DND-41 (cell line): ENCODE measurements around the gene SPRTN.

Experiments used
- ATAC-seq: fragments of 200-7000 bp; cut with Tn5 transposase; 3 replicates; pipeline ENCODE4 v1.9.1; 2021; ENCODE audit warnings: low read depth; ENCODE audit not compliant: insufficient read depth
- DNase-seq: peaks from one replicate; pipeline ENCODE4 v3.0.0-alpha.2; 2020
- H2AFZ ChIP-seq: 2 replicates; pipeline ENCODE4 v1.6.0; 2012; ENCODE audit warnings: low read depth, low read length
- H3K27ac ChIP-seq: 2 replicates; pipeline ENCODE4 v1.5.1; 2012; ENCODE audit warnings: low read length, inconsistent platforms
- H3K27me3 ChIP-seq: fragments of 200-600 bp; sonication (generic); 2 replicates; pipeline ENCODE4 v1.6.0; 2012; ENCODE audit warnings: low read length, mild to moderate bottlenecking, inconsistent platforms; ENCODE audit not compliant: insufficient read depth, poor library complexity
- H3K36me3 ChIP-seq: 2 replicates; pipeline ENCODE4 v1.5.1; 2012; ENCODE audit warnings: low read length, inconsistent platforms; ENCODE audit not compliant: insufficient read depth
- H3K4me1 ChIP-seq: 2 replicates; pipeline ENCODE4 v1.5.1; 2012; ENCODE audit warnings: mild to moderate bottlenecking, low read length; ENCODE audit not compliant: insufficient read depth
- H3K4me2 ChIP-seq: 2 replicates; pipeline ENCODE4 v1.6.0; 2012; ENCODE audit warnings: mild to moderate bottlenecking, moderate library complexity, low read length, inconsistent platforms; ENCODE audit not compliant: insufficient read depth
- H3K4me3 ChIP-seq, 2 experiments: fragments of 200-600 bp in 1 of 2; shearing (Covaris generic) in 1 of 2; 2 replicates each; pipeline ENCODE4 v1.5.1; 2012 to 2016; ENCODE audit warnings: inconsistent platforms in 2 of 2, low read length in 2 of 2, mild to moderate bottlenecking in 2 of 2, low read depth in 1 of 2, moderate library complexity in 1 of 2
- H3K79me2 ChIP-seq: 2 replicates; pipeline ENCODE4 v1.6.0; 2012; ENCODE audit warnings: low read length, inconsistent platforms; ENCODE audit not compliant: insufficient read depth
- H3K9ac ChIP-seq: 2 replicates; pipeline ENCODE4 v1.6.0; 2012; ENCODE audit warnings: low read depth, mild to moderate bottlenecking, inconsistent platforms, low read length, moderate library complexity
- H3K9me3 ChIP-seq: 2 replicates; pipeline ENCODE4 v1.5.1; 2012; ENCODE audit warnings: low read length, moderate library complexity, mild to moderate bottlenecking, inconsistent platforms; ENCODE audit not compliant: insufficient read depth, severe bottlenecking
- H4K20me1 ChIP-seq: 2 replicates; pipeline ENCODE4 v1.6.0; 2012; ENCODE audit warnings: low read length; ENCODE audit not compliant: insufficient read depth
- CTCF ChIP-seq: IDR thresholded peaks from 2 replicates; pipeline ENCODE4 v1.5.1; 2012; ENCODE audit warnings: borderline replicate concordance, low read length, moderate library complexity, mild to moderate bottlenecking; ENCODE audit not compliant: poor library complexity, severe bottlenecking; ENCODE audit errors: extremely low read depth
- EZH2 ChIP-seq: IDR thresholded peaks from 3 replicates; pipeline ENCODE4 v1.6.1; 2012; ENCODE audit warnings: borderline replicate concordance, low read depth, mild to moderate bottlenecking, moderate library complexity, low read length, inconsistent platforms; ENCODE audit not compliant: severe bottlenecking

The SPRTN gene

GRCh38 chr1:231376875-231377549 is 38.9 kb downstream of the SPRTN start:
- DNase-seq, result no peak
- H3K4me1 ChIP-seq, result no peaks in the 10 kb centered on the region
- no peak overlapping the region for H3K4me3 ChIP-seq
- no peak overlapping the region for H3K27ac ChIP-seq
- peaks cover 23% of the 10 kb centered on the region for H4K20me1 ChIP-seq
- no peak for ATAC-seq
- H3K79me2 ChIP-seq, result peaks cover 60% of the 10 kb centered on the region
- H3K36me3 ChIP-seq, result peaks cover 2% of the 10 kb centered on the region; the same call in 1 of the 2 replicates
- no peak overlapping the region for H3K4me2 ChIP-seq
- H3K27me3 ChIP-seq, result no peaks in the 10 kb centered on the region
- no peaks in the 10 kb centered on the region for H3K9me3 ChIP-seq
- no peak overlapping the region for H2AFZ ChIP-seq
- no peak for TF ChIP-seq EZH2
- no peak for TF ChIP-seq CTCF
- H3K9ac ChIP-seq, result no peak overlapping the region

GRCh38 chr1:231381729-231382128 is 43.6 kb downstream of the SPRTN start:
- Histone ChIP-seq H3K9ac (no peak overlapping the region), H3K36me3 (0 out of 2 replicates have a peak, but pooled peaks cover 5% of the 10 kb centered on the region), H3K4me2 (no peak overlapping the region), H3K27me3 (no peaks in the 10 kb centered on the region), H3K27ac (no peak overlapping the region), H2AFZ (no peak overlapping the region), H3K4me3 (no peak overlapping the region), H4K20me1 (peaks cover 31% of the 10 kb centered on the region), H3K4me1 (no peaks in the 10 kb centered on the region), H3K9me3 (no peaks in the 10 kb centered on the region), H3K79me2 (peaks cover 87% of the 10 kb centered on the region)
- DNase-seq (no peak), ATAC-seq (no peak)
- TF ChIP-seq EZH2 (no peak), CTCF (no peak)

GRCh38 chr1:231382426-231382825 is 44.3 kb downstream of the SPRTN start:
- H4K20me1 ChIP-seq, result peaks cover 27% of the 10 kb centered on the region
- H3K36me3 ChIP-seq, result 0 out of 2 replicates have a peak, but pooled peaks cover 5% of the 10 kb centered on the region
- H3K79me2 ChIP-seq, result peaks cover 85% of the 10 kb centered on the region
- no peak for TF ChIP-seq CTCF
- TF ChIP-seq EZH2, result no peak
- H3K4me2 ChIP-seq, result no peak overlapping the region
- no peaks in the 10 kb centered on the region for H3K27me3 ChIP-seq
- no peak for ATAC-seq
- DNase-seq, result no peak
- H2AFZ ChIP-seq, result no peak overlapping the region
- no peak overlapping the region for H3K9ac ChIP-seq
- no peaks in the 10 kb centered on the region for H3K4me1 ChIP-seq
- H3K9me3 ChIP-seq, result no peaks in the 10 kb centered on the region
- H3K27ac ChIP-seq, result no peak overlapping the region
- no peak overlapping the region for H3K4me3 ChIP-seq
